Thyroid gland (tissue), 4 donors: Measurements from ENCODE around the gene DGUOK.

Experiments
- CTCF ChIP-seq, 6 experiments: fragments of 200-600 bp in 3 of 6; fragments of 450-650 bp in 3 of 6; sonication (generic) in 3 of 6; IDR thresholded peaks; one replicate each; pipeline ENCODE4 v1.5.1; 2016 to 2019; ENCODE audit warnings: antibody characterized with exemption in 6 of 6, mild to moderate bottlenecking in 2 of 6, inconsistent platforms in 1 of 6, moderate library complexity in 1 of 6
- POLR2A ChIP-seq, 2 donors: fragments of 450-650 bp; IDR thresholded peaks; one replicate each; pipeline ENCODE4 v1.6.1; 2017; ENCODE audit warnings: antibody characterized with exemption in 2 of 2, mild to moderate bottlenecking in 2 of 2, moderate library complexity in 1 of 2

DNA sequence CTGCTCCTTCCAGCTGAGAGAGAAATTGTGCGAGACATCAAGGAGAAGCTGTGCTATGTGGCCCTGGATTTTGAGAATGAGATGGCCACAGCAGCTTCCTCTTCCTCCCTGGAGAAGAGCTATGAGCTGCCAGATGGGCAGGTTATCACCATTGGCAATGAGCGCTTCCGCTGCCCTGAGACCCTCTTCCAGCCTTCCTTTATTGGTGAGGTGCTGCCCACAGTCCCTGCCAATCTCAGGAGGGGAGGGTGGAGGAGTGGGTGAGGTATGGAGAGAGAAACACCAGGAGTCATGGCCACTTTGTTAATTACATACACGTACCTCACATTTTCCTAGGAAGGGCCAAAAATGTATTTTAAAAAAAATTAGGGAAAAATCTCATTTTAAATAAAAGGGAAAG, 12.0 kb upstream of the DGUOK start:
- TF ChIP-seq CTCF (IDR thresholded peaks at IDR 0.05) = no peak
- no peak for TF ChIP-seq POLR2A (IDR thresholded peaks at IDR 0.05)
